GM12873 (cell line): ENCODE results near the gene RUNDC1.

Experiments used
- TF ChIP-seq, protein P1 (sequence below): IDR thresholded peaks from 2 replicates; pipeline ENCODE4 v1.5.1; 2012; ENCODE audit warnings: low read depth, mild to moderate bottlenecking, moderate library complexity, low read length, control low read depth; ENCODE audit not compliant: insufficient read depth; ENCODE audit errors: missing control alignments

RUNDC1 gene

DNA sequence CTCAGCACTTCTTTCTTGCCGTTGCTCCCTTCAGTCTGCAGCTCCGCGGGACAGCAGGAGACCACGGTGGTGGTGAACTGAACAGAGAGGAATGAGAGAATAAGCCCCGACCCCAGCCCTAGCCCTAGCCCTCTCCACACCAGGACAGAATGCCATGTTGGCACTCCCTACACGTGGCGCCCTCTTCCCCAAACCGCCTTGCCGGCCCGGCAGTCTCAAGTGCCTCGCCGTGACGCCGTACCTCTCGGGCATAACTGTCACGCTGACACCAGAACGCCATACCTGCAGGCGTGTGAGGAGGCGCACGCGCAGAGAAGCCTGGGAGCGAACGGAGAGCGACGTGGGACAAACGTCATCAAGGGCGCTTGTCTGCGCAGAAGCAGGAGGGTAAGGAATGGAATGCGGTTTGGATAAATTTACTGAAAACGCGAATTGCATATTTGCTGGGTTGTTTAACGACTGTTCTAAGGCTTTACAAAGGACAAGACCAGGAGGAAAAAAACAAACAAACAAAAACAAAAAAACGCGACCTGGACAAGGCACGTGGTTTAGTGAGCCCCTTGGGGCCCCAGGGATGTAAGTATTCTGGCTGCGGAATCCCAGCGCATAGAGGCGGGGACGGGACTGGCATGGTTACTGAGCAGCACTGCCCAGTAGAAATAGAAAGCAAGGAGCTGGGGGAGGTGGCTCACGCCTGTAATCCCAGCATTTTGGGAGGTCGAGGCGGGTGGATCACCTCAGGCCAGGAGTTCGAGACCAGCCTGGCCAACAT lies 16.0 kb upstream of the RUNDC1 start, which contains the start of gene AARSD1:
Gene AARSD1 (minus strand): TSS at position 294 of the 772 bp plus-strand sequence. CDS start 14 bp downstream, at position 280.
- TF ChIP-seq, protein P1, sequence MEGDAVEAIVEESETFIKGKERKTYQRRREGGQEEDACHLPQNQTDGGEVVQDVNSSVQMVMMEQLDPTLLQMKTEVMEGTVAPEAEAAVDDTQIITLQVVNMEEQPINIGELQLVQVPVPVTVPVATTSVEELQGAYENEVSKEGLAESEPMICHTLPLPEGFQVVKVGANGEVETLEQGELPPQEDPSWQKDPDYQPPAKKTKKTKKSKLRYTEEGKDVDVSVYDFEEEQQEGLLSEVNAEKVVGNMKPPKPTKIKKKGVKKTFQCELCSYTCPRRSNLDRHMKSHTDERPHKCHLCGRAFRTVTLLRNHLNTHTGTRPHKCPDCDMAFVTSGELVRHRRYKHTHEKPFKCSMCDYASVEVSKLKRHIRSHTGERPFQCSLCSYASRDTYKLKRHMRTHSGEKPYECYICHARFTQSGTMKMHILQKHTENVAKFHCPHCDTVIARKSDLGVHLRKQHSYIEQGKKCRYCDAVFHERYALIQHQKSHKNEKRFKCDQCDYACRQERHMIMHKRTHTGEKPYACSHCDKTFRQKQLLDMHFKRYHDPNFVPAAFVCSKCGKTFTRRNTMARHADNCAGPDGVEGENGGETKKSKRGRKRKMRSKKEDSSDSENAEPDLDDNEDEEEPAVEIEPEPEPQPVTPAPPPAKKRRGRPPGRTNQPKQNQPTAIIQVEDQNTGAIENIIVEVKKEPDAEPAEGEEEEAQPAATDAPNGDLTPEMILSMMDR, result no peak

DNA sequence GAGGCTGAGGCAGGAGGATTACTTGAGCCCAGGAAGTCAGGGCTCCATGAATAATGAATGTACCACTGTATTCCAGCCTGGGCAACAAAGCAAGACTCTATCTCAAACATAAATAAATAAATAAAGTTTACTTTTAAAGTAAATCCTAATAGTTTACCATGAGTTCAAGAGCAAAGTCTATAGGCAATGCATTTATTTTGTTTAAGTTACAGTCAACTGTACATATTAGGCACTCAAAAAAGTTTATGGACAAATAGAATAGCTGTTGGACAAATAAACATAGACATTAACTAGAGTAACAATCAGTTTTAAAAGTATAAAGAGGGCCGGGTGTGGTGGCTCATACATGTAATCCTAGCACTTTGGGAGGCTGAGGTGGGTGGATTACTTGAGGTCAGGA lies 12.4 kb upstream of the RUNDC1 start:
- TF ChIP-seq, protein P1, result no peak

DNA sequence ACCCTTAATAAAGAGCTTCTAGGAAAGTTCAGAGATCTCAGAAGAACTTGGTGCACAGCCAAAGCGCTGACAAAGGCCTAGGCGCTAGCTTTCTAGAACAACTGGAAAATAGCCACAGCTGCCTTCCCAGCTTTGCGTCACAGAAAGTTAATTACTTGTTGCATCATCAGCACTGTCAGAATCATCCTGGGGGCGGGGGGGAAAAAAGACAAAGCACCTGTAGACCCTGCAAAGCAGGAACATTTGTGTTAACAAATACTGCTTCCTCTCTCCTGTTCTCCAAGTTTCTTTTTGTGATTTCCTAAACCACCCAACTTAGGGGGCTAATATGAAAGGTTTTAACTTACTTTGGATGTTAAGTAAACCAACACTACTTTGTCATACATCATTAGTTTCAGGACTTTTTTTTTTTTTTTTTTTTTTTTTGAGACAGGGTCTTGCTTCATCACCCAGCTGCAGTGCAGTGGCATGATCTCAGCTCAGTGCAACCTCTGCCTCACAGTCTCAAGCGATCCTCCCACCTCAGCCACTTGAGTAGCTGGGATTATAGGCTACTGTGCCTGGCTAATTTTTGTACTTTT lies 11.3 kb upstream of the RUNDC1 start:
- TF ChIP-seq, protein P1, result no peak

DNA sequence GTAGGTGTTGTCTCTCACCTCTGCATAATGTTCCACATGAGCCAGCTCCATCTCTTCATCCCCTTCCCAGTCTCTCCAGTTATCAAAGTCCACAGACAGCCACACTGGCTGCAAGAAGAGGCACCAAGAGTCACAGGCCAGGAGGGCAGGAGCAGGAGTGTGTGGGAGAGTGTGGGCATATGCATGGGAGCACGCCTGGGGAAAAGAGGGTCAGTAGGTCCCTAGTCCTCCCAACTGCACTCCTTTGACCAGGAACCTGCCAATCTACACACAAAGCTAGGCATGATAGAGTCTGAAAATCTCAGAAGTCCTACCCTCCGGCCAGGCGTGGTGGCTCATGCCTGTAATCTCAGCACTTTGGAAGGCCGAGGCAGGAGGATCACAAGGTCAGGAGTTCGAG lies 8.8 kb upstream of the RUNDC1 start:
- TF ChIP-seq, protein P1, result no peak

DNA sequence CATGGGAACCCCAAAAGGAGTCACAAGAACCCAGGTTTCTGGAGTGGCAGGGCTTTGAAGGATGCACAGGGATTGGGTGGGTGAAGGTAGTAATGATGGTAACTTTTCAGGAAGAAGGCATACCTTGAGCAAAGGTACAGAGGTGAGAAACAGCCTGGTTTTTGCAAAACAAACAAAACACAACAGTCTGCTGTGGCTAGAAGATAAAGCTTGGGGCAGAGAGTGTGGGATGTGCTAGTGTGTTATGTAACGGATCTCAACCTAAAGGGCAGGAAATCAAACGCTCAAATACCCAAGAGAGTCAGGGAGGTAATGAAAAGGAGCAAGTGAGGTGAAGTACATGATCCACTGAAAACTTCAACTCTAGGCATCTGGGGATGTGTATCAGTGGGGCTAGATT lies 5.1 kb upstream of the RUNDC1 start:
- TF ChIP-seq, protein P1, result no peak

DNA sequence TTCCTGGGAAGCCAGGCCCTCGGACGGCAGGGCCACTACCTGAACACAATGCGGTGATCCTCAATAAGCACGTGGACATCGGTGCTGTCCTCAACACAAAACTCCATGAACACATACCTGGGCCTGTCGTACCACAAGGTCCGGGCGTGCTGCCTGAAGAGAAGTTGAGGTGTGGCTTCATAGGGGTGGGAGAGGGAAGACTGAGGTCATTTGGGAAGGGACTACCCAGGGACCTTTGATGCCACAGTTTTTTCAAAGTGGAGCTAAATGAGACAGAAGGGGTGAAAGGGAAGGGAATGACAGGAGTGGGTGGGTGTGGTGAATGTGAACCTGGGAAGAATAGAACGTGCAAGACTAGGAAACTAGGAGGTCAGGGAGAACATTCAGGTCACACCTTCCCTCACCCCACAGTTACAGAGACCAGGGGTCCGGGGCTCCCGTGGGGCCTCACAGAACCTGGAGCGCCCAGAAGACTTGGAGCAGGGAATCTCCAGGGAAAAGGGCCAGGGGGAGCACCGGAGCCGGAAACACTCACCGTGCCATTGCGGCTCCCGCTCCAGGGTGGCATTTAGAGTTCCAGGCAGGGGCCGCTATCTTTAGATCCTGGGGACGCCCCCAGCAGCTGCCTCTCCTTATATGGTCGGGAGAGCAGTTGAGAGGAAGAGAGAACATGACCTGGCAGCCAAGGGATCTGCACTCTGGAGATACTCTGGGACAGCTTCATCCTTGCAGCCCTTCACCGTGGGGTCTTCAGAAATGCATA lies 673 bp upstream of the RUNDC1 start, which contains the start of gene PTGES3L:
Gene PTGES3L (minus strand): TSS at position 570 of the 763 bp plus-strand sequence. CDS start 27 bp downstream, at position 543.
- TF ChIP-seq, protein P1, result no peak
